HG03280 (cell line): ENCODE results near the gene FAM83G.
"Not testable (repeated sequence)": the region's sequence is repeated elsewhere in the genome, so short reads cannot be mapped to it uniquely, and the experiment has no call there.

ENCODE experiments used
- ATAC-seq: cut with Tn5 transposase; IDR thresholded peaks from one replicate; pipeline ENCODE4 v1.9.1; 2021; ENCODE audit warnings: mild to moderate bottlenecking, moderate library complexity; ENCODE audit not compliant: unreplicated experiment

Gene FAM83G

GRCh38 chr17:18959071-18959844 is 45.3 kb downstream of the FAM83G start:
- no peak for ATAC-seq

- ATAC-seq: no peak
These were observed 46.0 kb downstream of the FAM83G start for GRCh38 chr17:18958611-18959010.

GRCh38 chr17:18957831-18958230 is 46.7 kb downstream of the FAM83G start:
- ATAC-seq: no peak

GRCh38 chr17:18956581-18956980 is 48.0 kb downstream of the FAM83G start:
- no peak for ATAC-seq

- not testable (repeated sequence) for ATAC-seq
These were observed 48.5 kb downstream of the FAM83G start for GRCh38 chr17:18956021-18956420.

DNA sequence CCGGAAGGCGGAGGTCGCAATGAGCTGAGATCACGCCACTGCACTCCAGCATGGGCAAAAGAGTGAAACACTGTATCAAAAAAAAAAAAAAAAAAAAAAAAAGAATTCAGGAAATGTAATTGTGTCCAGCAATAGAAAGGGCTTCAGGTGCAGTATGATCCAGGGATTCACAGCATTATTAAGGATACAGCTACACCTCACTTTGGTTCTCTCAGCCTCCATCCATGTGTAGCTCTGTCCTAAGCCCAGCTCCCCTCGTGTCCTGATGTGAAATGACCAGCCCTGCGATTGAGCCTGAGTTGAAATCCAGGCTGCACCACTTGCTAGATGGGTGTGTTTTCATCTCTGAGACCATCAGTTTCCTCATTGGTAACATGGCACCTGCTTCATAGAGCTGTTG is 49.6 kb downstream of the FAM83G start:
- ATAC-seq: no peak

DNA sequence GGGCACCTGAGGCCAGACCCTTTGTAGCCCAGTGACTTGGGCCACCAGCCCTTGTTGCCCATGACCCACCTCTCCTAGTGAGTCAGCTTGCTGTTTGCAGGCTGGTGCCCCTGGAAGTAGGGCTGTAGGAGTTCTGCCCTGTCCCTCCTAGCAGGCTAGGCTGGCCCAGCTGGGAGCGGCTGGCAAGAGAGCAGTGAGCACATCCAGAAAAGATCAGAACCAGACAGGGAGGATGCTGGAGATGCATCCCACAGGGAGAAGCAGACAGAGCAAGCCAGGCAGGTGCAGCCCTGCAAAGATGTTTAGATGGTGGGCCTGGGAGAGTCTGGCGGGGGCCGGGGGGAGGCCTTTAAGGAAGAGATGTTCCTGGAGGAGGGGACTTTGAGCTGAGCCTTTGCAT is 50.2 kb downstream of the FAM83G start:
- no peak for ATAC-seq

GRCh38 chr17:18953231-18953728 is 51.3 kb downstream of the FAM83G start:
- ATAC-seq: no peak

GRCh38 chr17:18951941-18952842 is 52.4 kb downstream of the FAM83G start, which contains the start of gene SLC5A10:
TSS of gene SLC5A10 (plus strand) at chr17:18952165. CDS start at chr17:18952206, 41 bp downstream.
- ATAC-seq: no peak

- no peak for ATAC-seq
These were observed 53.3 kb downstream of the FAM83G start for GRCh38 chr17:18950944-18951905.

- ATAC-seq: no peak
These were observed 54.2 kb downstream of the FAM83G start for GRCh38 chr17:18950346-18950745.

- ATAC-seq: no peak
These were observed 55.0 kb downstream of the FAM83G start for GRCh38 chr17:18949566-18949965.

DNA sequence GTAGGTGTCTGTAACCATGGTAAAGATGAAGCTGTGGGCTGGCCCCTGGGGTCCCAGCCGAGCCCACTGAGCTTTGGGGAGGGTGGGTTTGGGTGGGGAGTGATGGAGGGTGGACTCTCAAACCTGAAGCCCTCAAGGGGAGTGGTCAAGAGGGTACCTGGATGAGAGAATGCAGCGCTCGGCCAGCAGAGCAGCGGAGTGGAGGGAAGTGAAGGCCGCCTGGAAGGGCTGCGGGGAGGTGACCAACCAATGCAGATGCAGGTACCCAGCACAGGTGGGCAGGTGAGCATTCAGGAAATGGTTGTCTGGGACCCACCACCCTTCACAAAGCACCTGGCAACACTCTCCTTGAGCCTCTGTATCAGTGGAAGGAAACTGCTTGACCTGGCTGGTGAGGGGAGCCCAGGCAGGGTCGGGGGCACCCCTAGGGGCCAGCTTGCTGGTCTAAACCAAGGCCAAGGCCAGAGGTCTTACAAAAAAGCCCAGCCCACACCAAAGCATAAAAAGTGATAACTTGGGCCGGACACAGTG is 56.0 kb downstream of the FAM83G start:
- no peak for ATAC-seq

GRCh38 chr17:18947866-18948265 is 56.7 kb downstream of the FAM83G start:
- ATAC-seq: no peak

DNA sequence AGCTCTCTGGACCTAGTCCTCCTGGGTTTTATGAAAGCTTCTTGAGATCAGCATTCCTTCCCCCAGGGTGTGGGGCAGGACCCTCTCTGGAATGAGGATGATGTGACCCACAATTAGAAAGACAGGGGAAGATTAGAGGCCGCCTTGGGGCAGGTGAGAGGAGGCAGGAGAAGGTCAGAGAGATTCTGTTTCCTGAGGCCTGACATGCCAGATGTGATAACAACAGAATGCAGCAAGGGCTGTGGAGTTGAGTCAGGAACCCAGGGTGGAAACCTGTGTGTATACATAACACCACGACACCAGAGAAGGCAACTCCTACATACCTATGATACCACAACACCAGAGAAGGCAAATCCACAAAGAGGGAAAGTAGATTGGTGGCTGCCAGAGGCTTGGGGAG is 58.0 kb downstream of the FAM83G start:
- no peak for ATAC-seq

- ATAC-seq: no peak
These were observed 59.9 kb downstream of the FAM83G start for GRCh38 chr17:18944646-18945045.

- no peak for ATAC-seq
These were observed 65.9 kb downstream of the FAM83G start for GRCh38 chr17:18938692-18939023.

- ATAC-seq: no peak
These were observed 66.4 kb downstream of the FAM83G start for GRCh38 chr17:18937981-18938691.

GRCh38 chr17:18933102-18934058 is 71.2 kb downstream of the FAM83G start:
- no peak for ATAC-seq
